NCI-H1694 (cell line): ENCODE results near the gene IFITM2.
"Not testable (repeated sequence)": the region's sequence is repeated elsewhere in the genome, so short reads cannot be mapped to it uniquely, and the experiment has no call there.

Experiments used
- DNase-seq: peaks from one replicate; lab custom pipeline; 2025; lab: John Stamatoyannopoulos, UW

The IFITM2 gene

DNA sequence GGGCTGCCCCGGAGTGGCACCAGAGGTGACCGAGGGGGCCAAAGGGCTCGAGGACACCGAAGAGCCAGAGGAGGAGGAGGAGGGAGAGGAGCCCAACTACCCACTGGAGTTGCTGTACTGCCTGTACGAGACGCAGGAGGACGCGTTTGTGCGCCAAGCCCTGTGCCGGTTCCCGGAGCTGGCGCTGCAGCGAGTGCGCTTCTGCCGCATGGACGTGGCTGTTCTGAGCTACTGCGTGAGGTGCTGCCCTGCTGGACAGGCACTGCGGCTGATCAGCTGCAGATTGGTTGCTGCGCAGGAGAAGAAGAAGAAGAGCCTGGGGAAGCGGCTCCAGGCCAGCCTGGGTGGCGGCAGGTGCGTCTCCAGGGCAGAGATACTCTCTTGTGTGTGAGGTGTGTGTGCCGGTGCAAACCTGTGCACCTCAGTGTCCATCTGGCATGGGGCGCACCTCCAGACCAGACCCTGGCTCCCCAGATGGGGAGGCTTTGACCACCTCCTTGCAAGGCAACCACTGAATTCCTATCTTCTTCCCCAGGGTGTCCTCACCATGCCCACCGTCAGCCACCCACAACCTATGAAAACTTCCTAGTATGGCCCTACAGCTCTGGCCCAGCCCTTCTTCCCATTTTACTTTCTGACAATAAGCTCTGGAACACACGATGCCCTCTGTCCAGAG lies 26.0 kb upstream of the IFITM2 start:
- DNase-seq: no peak

DNA sequence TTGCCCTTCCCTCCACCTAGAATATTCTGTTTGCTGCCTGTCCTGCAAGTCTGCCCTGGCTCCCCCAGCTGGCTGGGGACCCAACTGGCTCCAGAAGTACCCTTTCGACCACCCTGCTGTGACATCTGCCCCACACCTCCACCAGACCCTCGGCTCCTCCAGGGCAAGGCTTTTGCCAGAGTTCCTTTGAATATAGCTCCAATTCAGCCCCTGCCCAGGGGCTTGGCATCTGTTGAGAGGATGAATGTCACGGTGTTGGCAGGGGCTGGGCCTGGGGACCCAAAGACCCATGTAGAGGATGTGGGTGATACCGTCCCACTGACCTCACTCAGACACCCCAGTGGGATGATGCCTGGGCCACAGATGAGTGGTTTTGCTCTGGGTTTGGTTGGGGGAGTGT lies 25.4 kb upstream of the IFITM2 start:
- DNase-seq: no peak

DNA sequence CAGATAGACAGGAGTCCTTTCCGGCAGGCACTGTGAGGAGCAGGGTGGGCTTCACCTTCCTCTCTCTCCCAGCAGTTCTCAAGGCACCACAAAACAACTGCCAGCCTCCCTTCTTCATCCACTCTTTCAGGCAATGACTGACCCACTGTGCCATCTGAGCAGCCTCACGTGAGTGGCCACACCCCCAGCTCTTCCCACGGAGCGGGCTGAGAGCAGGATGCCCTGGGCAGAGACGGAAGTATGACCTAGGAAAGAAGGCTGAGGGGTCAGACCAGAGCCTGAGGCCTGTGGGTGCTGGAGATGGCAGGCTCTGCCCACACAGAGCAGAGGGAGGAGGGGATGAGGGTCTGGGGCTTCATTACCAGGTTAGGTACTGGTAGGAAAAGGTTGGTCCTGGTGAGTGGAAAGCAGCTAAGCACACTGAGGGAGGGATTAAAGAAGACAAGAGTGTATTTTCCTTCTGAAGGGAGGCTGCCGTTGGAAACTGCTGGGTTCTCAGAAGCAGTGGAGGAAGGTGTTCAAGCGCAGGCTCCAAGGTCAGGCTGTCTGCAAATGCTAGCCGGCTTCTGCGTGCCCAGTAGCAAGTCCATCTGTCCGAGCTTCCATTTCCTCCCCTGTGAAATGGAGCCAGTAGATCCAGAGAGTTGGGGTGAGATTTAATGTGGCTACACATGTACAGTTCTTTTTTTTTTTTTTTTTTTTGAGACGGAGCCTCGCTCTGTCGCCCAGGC lies 24.8 kb upstream of the IFITM2 start:
- DNase-seq: no peak

DNA sequence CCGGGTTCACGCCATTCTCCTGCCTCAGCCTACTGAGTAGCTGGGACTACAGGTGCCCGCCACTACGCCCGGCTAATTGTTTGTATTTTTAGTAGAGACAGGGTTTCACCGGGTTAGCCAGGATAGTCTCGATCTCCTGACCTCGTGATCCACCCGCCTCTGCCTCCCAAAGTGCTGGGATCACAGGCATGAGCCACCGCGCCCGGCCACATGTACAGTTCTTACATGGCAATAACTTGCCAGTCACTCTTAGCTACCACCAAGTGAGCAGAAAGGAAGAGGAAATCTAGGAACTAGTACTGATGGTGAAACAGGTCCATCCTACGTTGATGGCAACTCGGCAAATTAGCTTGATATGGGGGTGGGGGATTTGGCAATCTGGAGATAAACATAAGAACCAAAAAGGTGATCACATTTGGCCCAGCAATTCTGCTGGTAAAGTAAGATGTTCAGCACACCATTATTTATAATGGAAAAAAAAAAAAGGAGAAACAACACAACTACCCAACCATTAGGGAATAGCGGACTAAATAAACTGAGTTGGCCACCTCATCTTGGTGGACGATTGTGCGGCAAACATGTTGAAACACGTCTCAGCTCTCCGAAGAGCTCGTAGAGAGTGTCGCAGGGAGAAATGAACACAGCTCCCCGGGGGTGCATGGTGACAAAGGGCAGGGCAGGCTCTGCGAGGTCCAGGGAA lies 24.1 kb upstream of the IFITM2 start:
- no peak for DNase-seq

DNA sequence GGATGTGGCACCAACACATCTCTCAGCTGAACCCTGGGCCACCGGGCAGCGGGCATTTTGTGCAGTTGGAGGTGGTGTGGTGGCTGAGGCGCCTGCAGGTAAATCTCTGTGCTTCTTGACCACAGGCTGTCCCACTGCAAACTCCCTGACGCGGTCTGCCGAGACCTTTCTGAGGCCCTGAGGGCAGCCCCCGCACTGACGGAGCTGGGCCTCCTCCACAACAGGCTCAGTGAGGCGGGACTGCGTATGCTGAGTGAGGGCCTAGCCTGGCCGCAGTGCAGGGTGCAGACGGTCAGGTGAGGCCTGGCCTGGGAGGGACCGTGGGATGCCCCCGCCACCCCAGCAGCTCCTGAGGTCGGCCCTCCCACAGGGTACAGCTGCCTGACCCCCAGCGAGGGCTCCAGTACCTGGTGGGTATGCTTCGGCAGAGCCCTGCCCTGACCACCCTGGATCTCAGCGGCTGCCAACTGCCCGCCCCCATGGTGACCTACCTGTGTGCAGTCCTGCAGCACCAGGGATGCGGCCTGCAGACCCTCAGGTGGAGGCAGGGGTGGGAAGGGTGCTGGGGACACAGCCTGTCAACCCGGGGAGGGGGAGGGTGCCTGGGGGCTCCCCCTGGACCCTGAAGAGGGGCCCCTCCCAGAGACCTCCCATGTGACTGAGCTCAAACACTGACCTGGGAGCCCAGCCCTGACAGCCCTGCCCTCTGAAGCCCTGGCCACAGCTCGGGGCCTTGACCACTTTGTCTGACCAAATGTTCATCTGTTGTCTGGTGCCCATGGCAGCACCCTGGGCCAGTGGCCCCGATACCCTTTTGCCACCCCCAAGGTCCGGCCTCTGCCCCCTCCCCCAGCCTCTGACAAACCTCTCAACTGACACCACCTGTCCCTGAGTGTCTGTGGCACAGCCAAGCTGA lies 23.3 kb upstream of the IFITM2 start:
- no peak for DNase-seq

DNA sequence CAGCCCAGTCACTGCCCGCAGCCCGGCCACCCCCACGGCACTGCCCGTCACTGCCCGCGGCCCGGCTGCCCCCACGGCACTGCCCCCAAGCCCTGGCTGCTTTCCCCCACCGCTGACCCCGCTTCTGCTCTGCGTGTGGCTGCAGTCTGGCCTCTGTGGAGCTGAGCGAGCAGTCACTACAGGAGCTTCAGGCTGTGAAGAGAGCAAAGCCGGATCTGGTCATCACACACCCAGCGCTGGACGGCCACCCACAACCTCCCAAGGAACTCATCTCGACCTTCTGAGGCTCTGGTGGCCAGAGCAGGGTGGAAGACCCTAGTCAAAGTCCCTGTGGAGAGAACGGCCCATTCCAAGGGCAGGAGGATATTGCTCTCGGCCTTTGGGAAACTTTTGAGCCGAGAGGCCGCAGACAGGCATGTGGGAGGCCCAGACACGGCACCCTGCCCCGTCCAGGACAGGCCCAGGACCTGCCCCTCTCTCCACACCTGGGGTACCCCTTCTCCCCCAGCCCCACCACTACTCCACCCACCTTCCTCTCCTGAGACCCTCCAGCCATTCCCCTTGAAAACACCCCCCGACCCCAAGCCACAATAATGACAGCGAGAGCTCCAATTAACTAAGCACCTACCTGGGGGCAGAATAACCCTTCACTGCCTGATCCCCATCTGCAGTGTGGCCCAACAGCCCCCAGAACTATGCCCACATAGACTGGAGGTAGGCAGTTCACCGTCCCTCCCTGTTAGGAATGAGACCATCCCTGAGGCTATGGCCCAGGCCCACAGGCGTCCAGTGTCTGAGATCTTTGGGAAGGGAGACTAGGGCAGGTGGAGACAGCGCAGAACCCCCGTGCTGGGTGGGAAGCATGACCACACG lies 22.4 kb upstream of the IFITM2 start:
- no peak for DNase-seq

DNA sequence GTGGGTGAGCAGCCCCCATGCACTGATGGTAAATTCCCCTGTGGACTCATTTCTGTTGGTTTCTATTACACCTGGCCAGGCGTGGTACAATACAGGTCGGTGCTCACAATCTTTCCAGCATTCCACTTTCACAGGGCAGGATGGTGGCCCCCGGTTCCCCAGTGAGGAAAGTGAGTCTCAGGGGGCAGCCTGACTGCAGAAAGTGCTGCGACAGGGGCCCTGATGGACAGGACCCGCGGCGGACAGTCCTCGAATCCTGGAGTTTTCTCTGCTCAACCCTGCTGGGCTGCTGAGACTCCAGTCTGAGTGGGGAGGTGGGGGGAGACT lies 21.8 kb upstream of the IFITM2 start:
- DNase-seq: no peak

DNA sequence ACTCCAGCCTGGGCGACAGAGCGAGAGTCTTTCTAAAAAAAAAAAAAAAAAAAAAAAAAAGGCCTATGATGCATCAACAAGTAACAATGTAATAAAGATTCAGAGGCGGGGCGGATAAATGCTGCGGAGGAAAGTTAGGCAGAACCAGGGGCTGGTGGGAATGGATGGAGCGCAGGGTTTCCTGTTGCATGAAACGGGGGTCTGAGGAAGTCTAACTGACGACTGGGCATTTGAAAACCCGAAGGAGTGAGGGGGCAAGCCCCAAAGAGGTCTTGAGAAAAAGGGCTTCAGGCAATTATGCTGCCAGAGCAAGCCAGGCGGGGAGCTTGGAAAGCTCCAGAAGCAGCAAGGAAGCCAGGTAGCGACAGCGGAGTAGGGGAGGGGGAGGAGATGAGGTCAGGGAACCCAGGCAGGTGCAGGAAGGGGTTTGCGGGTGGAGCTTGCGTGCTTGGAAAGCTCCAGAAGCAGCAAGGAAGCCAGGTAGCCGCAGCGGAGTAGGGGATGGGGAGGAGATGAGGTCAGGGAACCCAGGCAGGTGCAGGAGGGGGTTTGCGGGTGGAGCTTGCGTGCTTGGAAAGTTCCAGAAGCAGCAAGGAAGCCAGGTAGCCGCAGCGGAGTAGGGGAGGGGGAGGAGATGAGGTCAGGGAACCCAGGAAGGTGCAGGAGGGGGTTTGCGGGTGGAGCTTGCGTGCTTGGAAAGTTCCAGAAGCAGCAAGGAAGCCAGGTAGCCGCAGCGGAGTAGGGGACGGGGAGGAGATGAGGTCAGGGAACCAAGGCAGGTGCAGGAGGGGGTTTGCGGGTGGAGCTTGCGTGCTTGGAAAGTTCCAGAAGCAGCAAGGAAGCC lies 20.4 kb upstream of the IFITM2 start:
- DNase-seq: not testable (repeated sequence)

DNA sequence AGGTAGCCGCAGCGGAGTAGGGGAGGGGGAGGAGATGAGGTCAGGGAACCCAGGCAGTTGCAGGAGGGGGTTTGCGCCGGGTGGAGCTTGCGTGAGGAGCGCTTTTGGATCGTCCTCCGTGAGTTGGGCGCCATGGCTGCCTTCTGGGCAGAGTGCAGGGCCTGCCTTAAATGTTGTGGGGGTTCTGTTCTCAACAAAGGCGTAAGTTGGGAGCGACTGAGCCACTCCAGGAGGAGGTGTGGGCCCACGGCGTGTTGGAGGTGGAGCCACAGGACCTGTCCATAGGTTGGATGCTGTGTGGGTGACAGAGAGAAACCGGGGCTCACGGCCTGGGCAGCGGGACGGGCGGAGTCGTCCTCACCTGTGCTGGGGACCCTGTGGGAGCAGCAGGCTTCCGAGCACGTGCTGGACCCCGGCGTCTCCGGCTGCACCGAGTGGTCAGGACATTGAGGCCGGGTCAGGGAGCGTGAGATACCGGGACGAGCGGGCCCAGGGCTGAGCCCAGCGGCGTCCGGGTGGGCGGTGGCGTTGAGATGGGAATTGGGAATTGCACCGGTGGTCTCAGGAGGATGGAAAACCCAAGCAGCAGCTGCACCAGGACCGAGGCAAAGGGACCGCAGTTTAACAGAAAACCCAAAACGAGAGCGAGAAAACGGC lies 19.7 kb upstream of the IFITM2 start:
- no peak for DNase-seq

DNA sequence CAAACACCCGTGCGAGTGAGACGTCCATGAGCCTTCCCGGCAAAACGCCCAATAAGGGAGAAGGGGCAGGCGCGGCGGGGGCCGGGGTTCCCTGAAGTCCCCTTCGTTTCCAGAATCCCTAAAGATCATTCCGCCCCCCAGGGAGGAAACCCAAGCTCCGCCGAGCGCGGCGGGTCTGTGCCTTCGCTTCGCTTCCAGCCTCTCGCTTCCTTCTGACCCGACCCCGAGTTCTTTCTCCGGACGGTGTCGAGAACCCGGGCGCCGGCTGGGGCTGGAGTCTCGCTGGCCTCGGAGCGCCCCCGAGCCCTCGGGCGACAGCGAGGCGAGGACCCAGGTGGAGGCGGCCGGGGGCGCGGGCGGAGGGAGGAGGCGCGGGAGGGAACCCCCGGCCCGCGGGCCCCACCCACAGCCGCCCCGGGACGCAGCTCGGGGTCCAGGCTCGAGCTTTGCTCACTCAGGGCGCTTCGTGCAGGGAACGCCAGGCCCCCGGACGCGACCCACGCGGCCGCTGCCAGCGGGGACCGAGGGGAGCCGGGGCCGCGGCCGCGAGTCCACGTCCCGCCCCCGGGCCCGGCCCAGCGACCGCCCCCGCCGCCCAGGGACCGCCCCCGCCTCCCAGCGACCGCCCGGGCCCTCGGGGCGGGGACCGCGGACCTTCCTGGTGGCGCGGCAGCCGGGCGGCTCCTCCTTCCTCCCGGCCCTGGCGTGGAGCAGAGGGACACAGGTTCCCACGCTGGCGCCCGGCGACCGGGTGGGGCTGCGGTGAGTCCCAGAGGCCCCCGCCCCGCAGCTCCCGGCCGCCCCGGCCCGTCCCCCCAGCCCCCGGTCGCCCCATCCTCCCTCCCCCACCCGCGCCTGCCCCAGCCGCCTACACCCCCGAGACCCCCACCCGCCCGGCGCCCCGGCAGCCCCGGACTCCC lies 18.9 kb upstream of the IFITM2 start, which contains the start of gene PGGHG:
Gene PGGHG, plus strand, starts transcription at position 649 of the 920 bp plus-strand sequence. CDS start 691 bp downstream, outside the sequence.
- DNase-seq: no peak

DNA sequence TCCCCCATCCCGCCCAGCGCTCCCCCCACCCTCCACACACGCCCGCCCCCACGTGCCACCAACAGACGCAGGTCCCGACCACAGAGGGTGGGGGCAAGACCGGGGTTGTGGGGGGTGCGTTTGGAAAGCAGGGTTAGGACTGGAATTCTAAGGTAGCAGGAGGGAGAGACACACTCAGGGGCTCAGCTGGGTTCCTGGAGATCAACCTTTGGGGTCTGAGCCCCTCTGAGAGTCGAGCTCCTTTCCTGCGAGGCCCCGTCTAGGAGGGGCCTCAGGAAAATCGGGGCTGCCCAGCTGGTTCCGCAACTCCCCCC lies 18.3 kb upstream of the IFITM2 start:
- no peak for DNase-seq

DNA sequence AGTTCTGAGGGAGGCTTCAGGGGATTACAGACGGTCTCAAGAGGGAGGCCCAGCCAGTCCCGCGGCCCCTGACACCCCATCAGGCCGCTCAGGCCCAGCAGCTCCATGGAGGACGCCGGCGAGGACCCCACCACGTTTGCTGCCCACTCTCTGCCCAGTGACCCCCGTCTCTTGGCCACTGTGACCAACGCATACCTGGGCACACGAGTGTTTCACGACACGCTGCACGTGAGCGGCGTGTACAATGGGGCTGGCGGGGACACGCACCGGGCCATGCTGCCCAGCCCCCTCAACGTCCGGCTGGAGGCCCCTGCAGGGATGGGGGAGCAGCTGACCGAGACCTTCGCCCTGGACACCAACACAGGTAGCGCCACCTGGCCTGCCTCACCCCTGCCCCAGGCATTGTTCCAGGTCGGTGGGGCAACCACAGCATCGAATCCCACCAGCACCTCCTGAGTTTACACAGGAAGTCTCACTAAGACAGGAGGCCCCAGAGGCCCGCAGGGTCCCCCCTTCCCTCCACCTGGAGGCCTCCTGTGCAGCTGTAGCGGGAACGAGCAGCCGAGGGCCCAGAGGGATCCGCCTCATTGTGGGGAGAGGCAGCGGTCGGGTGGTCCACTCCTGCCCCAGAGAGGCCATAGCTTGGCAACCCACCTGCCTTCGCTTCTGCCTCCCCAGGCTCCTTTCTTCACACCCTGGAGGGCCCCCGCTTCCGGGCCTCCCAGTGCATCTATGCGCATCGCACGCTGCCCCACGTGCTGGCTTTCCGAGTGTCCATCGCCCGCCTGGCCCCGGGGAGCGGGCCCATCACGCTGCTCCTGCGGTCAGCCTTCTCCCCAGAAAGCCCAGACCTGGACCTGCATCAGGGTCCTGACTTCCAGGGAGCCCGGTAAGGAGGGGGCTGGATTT lies 17.6 kb upstream of the IFITM2 start:
- DNase-seq: no peak

DNA sequence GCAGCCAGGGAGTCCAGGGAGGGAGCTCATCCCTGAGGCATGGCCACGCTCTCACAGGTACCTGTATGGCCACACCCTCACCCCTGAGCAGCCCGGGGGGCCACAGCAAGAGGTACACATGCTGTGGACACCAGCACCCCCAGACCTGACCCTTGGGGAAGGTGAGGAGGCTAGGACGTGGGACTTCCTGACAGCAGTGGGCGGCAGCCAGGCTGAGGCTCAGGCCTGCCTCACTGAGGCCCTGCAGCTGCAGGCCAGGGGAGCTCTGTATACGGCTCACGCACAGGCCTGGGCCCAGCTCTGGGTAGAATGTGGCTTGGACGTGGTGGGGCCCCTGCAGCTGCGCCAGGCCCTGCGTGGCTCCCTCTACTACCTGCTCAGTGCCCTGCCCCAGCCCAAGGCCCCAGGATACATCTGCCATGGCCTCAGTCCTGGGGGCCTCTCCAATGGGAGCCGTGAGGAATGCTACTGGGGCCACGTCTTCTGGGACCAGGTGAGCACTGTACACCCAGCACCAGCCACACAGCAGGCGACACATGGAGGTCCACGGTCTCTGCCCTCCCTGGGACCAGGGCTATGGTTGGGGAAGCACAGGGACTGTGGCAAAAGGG lies 16.9 kb upstream of the IFITM2 start:
- DNase-seq: no peak

DNA sequence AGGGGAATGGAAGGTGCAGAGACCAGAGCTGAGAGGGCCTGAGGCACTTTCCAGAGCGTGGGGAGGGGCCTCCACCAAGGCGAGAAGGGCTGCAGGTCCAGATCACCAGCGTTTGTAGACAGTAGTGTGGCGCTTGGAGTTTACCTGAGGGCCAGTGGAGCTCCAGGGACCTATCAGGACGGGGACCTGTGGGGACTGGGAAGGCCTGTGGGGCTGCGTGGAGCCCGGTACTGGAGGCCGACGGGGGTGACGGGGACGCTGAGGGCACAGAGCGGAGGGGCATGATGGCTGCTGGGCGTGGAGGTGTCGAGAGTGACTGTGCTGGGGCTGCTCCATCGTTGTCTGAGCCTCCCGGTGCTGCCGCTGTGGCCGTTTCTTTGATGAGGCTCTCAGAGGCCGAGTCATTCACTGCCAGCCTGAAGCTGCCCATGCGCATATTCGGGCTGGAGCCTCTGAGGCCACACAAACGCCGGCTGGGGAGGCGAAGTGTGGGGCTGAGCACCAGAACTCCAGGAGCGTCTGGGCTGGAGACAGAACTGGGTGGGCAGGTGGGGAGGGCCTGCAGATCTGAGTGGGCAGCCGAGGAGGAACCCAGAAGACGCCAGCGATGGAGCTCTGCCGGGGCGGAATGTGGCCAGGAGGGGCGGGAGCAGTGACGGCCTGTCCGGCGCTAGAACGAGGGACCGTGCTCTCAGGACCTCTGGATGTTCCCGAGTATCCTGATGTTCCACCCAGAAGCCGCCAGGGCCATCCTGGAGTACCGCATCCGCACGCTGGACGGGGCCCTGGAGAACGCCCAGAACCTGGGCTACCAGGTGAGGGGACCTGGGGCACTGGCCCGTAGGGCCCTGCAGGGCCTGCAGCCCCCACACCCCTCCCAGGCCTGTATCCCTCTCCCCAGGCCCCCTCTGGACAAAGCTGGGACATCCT lies 16.1 kb upstream of the IFITM2 start:
- no peak for DNase-seq

DNA sequence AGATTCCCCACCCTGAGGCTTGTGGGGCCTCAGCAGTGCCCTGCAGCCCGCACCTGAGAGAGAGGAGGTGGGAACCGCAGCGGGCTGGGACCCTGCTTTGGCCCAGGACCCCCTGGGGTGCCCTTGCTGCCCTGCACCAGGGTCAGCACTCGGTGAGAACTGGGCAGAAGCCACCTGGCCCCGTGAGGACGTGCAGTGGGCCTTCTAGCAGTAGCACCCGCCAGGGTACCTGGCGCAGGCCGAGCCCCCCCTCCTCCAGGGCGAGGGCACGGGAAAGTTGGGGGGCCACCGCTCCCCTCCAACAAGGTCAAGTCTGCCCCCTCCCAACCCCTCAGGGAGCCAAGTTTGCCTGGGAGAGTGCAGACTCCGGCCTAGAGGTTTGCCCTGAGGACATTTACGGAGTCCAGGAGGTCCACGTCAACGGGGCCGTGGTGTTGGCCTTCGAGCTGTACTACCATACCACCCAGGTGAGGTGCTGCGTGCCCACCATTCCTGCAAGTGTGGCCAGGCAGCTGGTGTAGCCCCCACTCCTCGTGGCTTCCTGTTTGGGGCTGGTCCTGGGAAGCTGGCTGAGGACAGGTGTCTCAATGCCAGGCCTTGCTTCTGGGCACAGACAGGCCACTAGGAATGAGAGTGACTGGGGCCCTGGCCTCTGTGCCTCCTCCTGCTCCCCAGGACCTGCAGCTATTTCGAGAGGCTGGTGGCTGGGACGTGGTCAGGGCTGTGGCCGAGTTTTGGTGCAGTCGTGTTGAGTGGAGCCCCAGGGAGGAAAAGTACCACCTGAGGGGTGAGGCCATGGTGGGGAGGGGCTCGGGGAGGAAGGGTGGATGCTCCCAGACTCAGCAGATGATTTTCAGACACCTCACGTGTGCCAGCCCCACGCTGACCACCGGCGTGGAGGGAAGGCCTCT lies 15.2 kb upstream of the IFITM2 start:
- no peak for DNase-seq
